WERI-Rb-1 (cell line): Measurements from ENCODE around the gene OTOG.

Experiments
- DNase-seq: peaks from one replicate; pipeline ENCODE4 v3.0.0-alpha.2; 2020
- H3K27ac ChIP-seq: fragments of 250-450 bp; sonication (Bioruptor Pico); 2 replicates; pipeline ENCODE4 v1.5.1; 2020; ENCODE audit warnings: mild to moderate bottlenecking, moderate library complexity
- H3K27me3 ChIP-seq: fragments of 250-450 bp; sonication (Bioruptor Pico); 2 replicates; pipeline ENCODE4 v1.5.1; 2021; ENCODE audit warnings: mild to moderate bottlenecking, low read depth, moderate library complexity; ENCODE audit not compliant: insufficient read depth, severe bottlenecking
- H3K36me3 ChIP-seq: fragments of 250-450 bp; sonication (Bioruptor Pico); 2 replicates; pipeline ENCODE4 v1.5.1; 2020; ENCODE audit warnings: mild to moderate bottlenecking, moderate library complexity
- H3K4me3 ChIP-seq: 2 replicates; pipeline ENCODE4 v1.5.1; 2011; ENCODE audit warnings: low read depth, mild to moderate bottlenecking, control low read depth, low read length
- H3K9me3 ChIP-seq: fragments of 250-450 bp; sonication (Bioruptor Pico); 2 replicates; pipeline ENCODE4 v1.5.1; 2021; ENCODE audit warnings: mild to moderate bottlenecking, moderate library complexity; ENCODE audit not compliant: severe bottlenecking
- CTCF ChIP-seq: IDR thresholded peaks from 2 replicates; pipeline ENCODE4 v1.5.1; 2011; ENCODE audit warnings: low read depth, mild to moderate bottlenecking, control low read depth, inconsistent platforms, low read length

OTOG gene

GRCh38 chr11:17560281-17561110, 13.4 kb downstream of the OTOG start:
- Histone ChIP-seq H3K27me3 (no peaks in the 10 kb centered on the region), H3K4me3 (no peak overlapping the region), H3K36me3 (no peaks in the 10 kb centered on the region), H3K9me3 (no peaks in the 10 kb centered on the region), H3K27ac (no peak overlapping the region)
- TF ChIP-seq CTCF = no peak
- DNase-seq = no peak

GRCh38 chr11:17561111-17561415, 14.0 kb downstream of the OTOG start:
- Histone ChIP-seq H3K9me3 (no peaks in the 10 kb centered on the region), H3K27ac (no peak overlapping the region), H3K4me3 (no peak overlapping the region), H3K36me3 (no peaks in the 10 kb centered on the region), H3K27me3 (no peaks in the 10 kb centered on the region)
- TF ChIP-seq CTCF = no peak
- DNase-seq = no peak

- H3K27ac ChIP-seq = no peak overlapping the region
- H3K36me3 ChIP-seq = no peaks in the 10 kb centered on the region
- H3K27me3 ChIP-seq = no peaks in the 10 kb centered on the region
- H3K9me3 ChIP-seq = no peaks in the 10 kb centered on the region
- no peak overlapping the region for H3K4me3 ChIP-seq
- no peak for DNase-seq
- TF ChIP-seq CTCF = no peak
Measured at GRCh38 chr11:17561526-17561925, 14.5 kb downstream of the OTOG start.

GRCh38 chr11:17563231-17563646, 16.2 kb downstream of the OTOG start:
- Histone ChIP-seq H3K36me3 (no peaks in the 10 kb centered on the region), H3K27me3 (no peaks in the 10 kb centered on the region), H3K4me3 (no peak overlapping the region), H3K9me3 (no peaks in the 10 kb centered on the region), H3K27ac (no peak overlapping the region)
- peak; percentile 43; the same call in 1 of the 2 replicates for TF ChIP-seq CTCF
- DNase-seq = peak; percentile 27

GRCh38 chr11:17563961-17564686, 17.1 kb downstream of the OTOG start:
- H3K27me3 ChIP-seq = no peaks in the 10 kb centered on the region
- H3K9me3 ChIP-seq = no peaks in the 10 kb centered on the region
- no peak overlapping the region for H3K4me3 ChIP-seq
- TF ChIP-seq CTCF = no peak
- no peaks in the 10 kb centered on the region for H3K36me3 ChIP-seq
- H3K27ac ChIP-seq = no peak overlapping the region
- DNase-seq = no peak
